ENCODE data around the gene FOXC2. TPM values are rescaled to one million over a fixed set of nuclear protein-coding genes. Genes with fewer than 3 reads are reported as not detected.

Gene FOXC2
- total RNA-seq, 1 experiment from 2014 or later = 14.9 TPM

DNA sequence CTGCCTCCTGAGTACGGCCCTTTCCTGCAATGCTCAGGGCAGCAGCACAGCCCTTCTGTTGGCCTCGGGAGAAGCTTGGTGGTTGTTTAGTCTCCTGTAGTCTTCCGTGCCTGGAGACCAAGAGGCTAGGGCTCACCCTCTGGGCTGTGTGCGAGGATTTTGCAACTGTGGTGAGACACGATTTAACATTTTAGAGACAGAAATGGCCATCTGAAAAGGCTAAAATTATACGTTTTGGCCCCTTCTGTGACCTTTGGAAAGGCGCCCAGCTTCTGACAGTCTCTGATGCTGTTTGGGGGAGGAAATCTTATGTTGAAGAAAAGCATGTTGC is 44.9 kb downstream of the FOXC2 start:
- ChIA-PET CTCF (no interaction called here), POLR2A (no interaction called here)
- Histone ChIP-seq H3K4me1 (ENCODE audit: control insufficient read depth, insufficient read depth, low read length) (no peaks in the 10 kb centered on the region; the same call in 1 of the 2 replicates), H3K9me3 (ENCODE audit: control insufficient read depth, insufficient read depth, low read depth, low read length) (no peaks in the 10 kb centered on the region), H3K27me3 (ENCODE audit: control insufficient read depth, insufficient read depth, low read length) (no peaks in the 10 kb centered on the region), H3K36me3 (ENCODE audit: control insufficient read depth, insufficient read depth, low read length) (no peaks in the 10 kb centered on the region), H3K4me3 (ENCODE audit: low read depth in 2 of 2, low read length in 2 of 2) (no peak overlapping the region), H3K27ac (ENCODE audit: low read length) (no peak overlapping the region)
- in situ Hi-C loops (cut with HindIII; ENCODE audit: low pct_unique_long_range_greater_than_20kb, low sequenced_read_pairs) (no loop called here), intact Hi-C loops (cut with micrococcal nuclease; ENCODE audit: unreplicated experiment) (no loop called here)
- DNase-seq (ENCODE audit: low read depth, low spot score) (no peak), ATAC-seq (no peak)
- no TSS peak for BruUV-seq (replicated peaks)
- TF ChIP-seq SIN3A (IDR thresholded peaks at IDR 0.05; ENCODE audit: borderline replicate concordance, insufficient read depth, low read depth, low read length) (no peak), POLR2AphosphoS5 (IDR thresholded peaks at IDR 0.05; ENCODE audit: low read depth, low read length) (no peak), TCF7L2 (IDR thresholded peaks at IDR 0.05; ENCODE audit: low read depth, low read length) (no peak)
- TF ChIP-seq, protein P1, sequence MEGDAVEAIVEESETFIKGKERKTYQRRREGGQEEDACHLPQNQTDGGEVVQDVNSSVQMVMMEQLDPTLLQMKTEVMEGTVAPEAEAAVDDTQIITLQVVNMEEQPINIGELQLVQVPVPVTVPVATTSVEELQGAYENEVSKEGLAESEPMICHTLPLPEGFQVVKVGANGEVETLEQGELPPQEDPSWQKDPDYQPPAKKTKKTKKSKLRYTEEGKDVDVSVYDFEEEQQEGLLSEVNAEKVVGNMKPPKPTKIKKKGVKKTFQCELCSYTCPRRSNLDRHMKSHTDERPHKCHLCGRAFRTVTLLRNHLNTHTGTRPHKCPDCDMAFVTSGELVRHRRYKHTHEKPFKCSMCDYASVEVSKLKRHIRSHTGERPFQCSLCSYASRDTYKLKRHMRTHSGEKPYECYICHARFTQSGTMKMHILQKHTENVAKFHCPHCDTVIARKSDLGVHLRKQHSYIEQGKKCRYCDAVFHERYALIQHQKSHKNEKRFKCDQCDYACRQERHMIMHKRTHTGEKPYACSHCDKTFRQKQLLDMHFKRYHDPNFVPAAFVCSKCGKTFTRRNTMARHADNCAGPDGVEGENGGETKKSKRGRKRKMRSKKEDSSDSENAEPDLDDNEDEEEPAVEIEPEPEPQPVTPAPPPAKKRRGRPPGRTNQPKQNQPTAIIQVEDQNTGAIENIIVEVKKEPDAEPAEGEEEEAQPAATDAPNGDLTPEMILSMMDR (IDR thresholded peaks at IDR 0.05) = no peak
- TF ChIP-seq, protein P2, sequence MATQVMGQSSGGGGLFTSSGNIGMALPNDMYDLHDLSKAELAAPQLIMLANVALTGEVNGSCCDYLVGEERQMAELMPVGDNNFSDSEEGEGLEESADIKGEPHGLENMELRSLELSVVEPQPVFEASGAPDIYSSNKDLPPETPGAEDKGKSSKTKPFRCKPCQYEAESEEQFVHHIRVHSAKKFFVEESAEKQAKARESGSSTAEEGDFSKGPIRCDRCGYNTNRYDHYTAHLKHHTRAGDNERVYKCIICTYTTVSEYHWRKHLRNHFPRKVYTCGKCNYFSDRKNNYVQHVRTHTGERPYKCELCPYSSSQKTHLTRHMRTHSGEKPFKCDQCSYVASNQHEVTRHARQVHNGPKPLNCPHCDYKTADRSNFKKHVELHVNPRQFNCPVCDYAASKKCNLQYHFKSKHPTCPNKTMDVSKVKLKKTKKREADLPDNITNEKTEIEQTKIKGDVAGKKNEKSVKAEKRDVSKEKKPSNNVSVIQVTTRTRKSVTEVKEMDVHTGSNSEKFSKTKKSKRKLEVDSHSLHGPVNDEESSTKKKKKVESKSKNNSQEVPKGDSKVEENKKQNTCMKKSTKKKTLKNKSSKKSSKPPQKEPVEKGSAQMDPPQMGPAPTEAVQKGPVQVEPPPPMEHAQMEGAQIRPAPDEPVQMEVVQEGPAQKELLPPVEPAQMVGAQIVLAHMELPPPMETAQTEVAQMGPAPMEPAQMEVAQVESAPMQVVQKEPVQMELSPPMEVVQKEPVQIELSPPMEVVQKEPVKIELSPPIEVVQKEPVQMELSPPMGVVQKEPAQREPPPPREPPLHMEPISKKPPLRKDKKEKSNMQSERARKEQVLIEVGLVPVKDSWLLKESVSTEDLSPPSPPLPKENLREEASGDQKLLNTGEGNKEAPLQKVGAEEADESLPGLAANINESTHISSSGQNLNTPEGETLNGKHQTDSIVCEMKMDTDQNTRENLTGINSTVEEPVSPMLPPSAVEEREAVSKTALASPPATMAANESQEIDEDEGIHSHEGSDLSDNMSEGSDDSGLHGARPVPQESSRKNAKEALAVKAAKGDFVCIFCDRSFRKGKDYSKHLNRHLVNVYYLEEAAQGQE (IDR thresholded peaks at IDR 0.05; ENCODE audit: insufficient read depth in 1 of 2, low read depth in 2 of 2, low read length in 1 of 2) = no peak

DNA sequence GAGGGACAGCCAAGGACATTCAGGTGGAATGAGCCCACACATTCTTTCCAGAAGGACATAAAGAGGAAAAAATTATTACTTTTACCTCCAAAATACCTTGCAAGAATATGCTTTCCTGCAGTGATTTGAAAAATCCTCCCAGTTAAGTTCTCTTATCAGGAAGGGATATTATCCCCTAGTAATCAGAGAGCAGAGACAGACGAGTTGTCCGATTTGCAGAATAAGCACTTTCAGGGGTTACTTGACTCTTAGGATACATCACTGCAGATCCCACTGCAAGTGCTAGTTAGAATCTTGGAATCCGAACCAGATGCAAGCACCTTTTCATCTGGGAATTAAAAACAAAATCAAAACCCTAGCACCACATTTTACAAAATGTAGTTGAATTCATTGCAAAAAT is 45.3 kb downstream of the FOXC2 start:
- POLR2A ChIA-PET = no interaction called here
- ATAC-seq = no peak

More for the DNA sequence above, 45.3 kb downstream of the FOXC2 start:
- in situ Hi-C loops (cut with HindIII; ENCODE audit: low pct_unique_long_range_greater_than_20kb, low sequenced_read_pairs) (no loop called here), intact Hi-C loops (cut with micrococcal nuclease; ENCODE audit: unreplicated experiment) (no loop called here)
- H3K9me3 ChIP-seq (ENCODE audit: control insufficient read depth, insufficient read depth, low read depth, low read length) = no peaks in the 10 kb centered on the region
- no peak overlapping the region for H3K27ac ChIP-seq (ENCODE audit: low read length)
- CTCF ChIA-PET = no interaction called here
- TF ChIP-seq TCF7L2 (IDR thresholded peaks at IDR 0.05; ENCODE audit: low read depth, low read length) (no peak), POLR2AphosphoS5 (IDR thresholded peaks at IDR 0.05; ENCODE audit: low read depth, low read length) (no peak), SIN3A (IDR thresholded peaks at IDR 0.05; ENCODE audit: borderline replicate concordance, insufficient read depth, low read depth, low read length) (no peak)
- TF ChIP-seq, protein P1 (IDR thresholded peaks at IDR 0.05) = no peak
- TF ChIP-seq, protein P2 (IDR thresholded peaks at IDR 0.05; ENCODE audit: insufficient read depth in 1 of 2, low read depth in 2 of 2, low read length in 1 of 2) = no peak
- no peaks in the 10 kb centered on the region; the same call in 1 of the 2 replicates for H3K4me1 ChIP-seq (ENCODE audit: control insufficient read depth, insufficient read depth, low read length)
- no peak overlapping the region for H3K4me3 ChIP-seq (ENCODE audit: low read depth in 2 of 2, low read length in 2 of 2)
- H3K27me3 ChIP-seq (ENCODE audit: control insufficient read depth, insufficient read depth, low read length) = no peaks in the 10 kb centered on the region
- no TSS peak for BruUV-seq (replicated peaks)
- no peaks in the 10 kb centered on the region for H3K36me3 ChIP-seq (ENCODE audit: control insufficient read depth, insufficient read depth, low read length)
- no peak for DNase-seq (ENCODE audit: low read depth, low spot score)

All from Panc1 (cell line).